HEK293 (cell line): ENCODE measurements around the gene ARHGAP6.

ENCODE experiments used
- CTCF ChIA-PET: fragments of 350-600 bp; formaldehyde crosslinking; extraction: SDS; loops from one replicate; lab custom pipeline; 2021; ENCODE audit warnings: antibody characterized with exemption; lab: Yijun Ruan, JAX
- POLR2A ChIA-PET: fragments of 300-600 bp; formaldehyde crosslinking; extraction: SDS; loops from one replicate; lab custom pipeline; 2020; ENCODE audit warnings: antibody characterized with exemption, inconsistent platforms; lab: Yijun Ruan, JAX
- H3K27ac ChIP-seq: fragments of 200-500 bp; sonication (Bioruptor generic); 2 replicates; pipeline ENCODE4 v1.5.1; 2014; ENCODE audit warnings: low read depth, low read length, control low read depth, inconsistent platforms; ENCODE audit errors: extremely low read depth
- H3K36me3 ChIP-seq, 2 experiments: fragments of 200-500 bp in 1 of 2; sonication (Bioruptor generic) in 1 of 2; 1 replicate in 1 of 2; 2 replicates in 1 of 2; pipeline ENCODE4 v1.5.1; 2014 to 2017; ENCODE audit warnings: inconsistent platforms in 2 of 2, low read length in 2 of 2; ENCODE audit not compliant: control insufficient read depth in 2 of 2, insufficient read depth in 1 of 2
- H3K4me1 ChIP-seq: fragments of 200-500 bp; sonication (Bioruptor generic); 2 replicates; pipeline ENCODE4 v1.5.1; 2014; ENCODE audit warnings: mild to moderate bottlenecking, low read length, inconsistent platforms; ENCODE audit not compliant: control insufficient read depth, insufficient read depth
- H3K4me3 ChIP-seq: 2 replicates; pipeline ENCODE4 v1.5.1; 2011; ENCODE audit warnings: low read depth, mild to moderate bottlenecking, control low read depth, low read length, moderate library complexity
- H3K9me3 ChIP-seq: fragments of 200-500 bp; sonication (Bioruptor generic); 2 replicates; pipeline ENCODE4 v1.5.1; 2014; ENCODE audit warnings: low read depth, low read length, inconsistent platforms; ENCODE audit not compliant: control insufficient read depth, insufficient read depth
- BCL11A ChIP-seq: fragments of 450-650 bp; formaldehyde crosslinking; IDR thresholded peaks from 2 replicates; pipeline ENCODE4 v1.5.1; 2016; ENCODE audit warnings: low read depth, missing biosample characterization, missing genetic modification characterization
- OSR2 ChIP-seq: fragments of 450-650 bp; formaldehyde crosslinking; IDR thresholded peaks from 2 replicates; pipeline ENCODE4 v1.5.1; 2016; ENCODE audit warnings: missing biosample characterization, missing genetic modification characterization
- PRDM1 ChIP-seq: fragments of 450-650 bp; formaldehyde crosslinking; IDR thresholded peaks from 2 replicates; pipeline ENCODE4; 2016; ENCODE audit warnings: missing biosample characterization, missing genetic modification characterization
- SP2 ChIP-seq: fragments of 450-650 bp; formaldehyde crosslinking; IDR thresholded peaks from 2 replicates; pipeline ENCODE4 v1.5.1; 2016; ENCODE audit warnings: missing biosample characterization, missing genetic modification characterization
- TCF7L2 ChIP-seq: IDR thresholded peaks from 2 replicates; pipeline ENCODE4 v1.6.1; 2011; ENCODE audit warnings: low read depth, mild to moderate bottlenecking, inconsistent platforms, low read length, moderate library complexity, borderline replicate concordance
- ZFP69B ChIP-seq: fragments of 450-650 bp; formaldehyde crosslinking; IDR thresholded peaks from 2 replicates; pipeline ENCODE4 v1.5.1; 2016; ENCODE audit warnings: missing biosample characterization, missing genetic modification characterization
- ZIC2 ChIP-seq: fragments of 450-650 bp; formaldehyde crosslinking; IDR thresholded peaks from 2 replicates; pipeline ENCODE4 v1.5.1; 2016; ENCODE audit warnings: missing biosample characterization, missing genetic modification characterization
- ZNF155 ChIP-seq: fragments of 450-650 bp; formaldehyde crosslinking; IDR thresholded peaks from 2 replicates; pipeline ENCODE4 v1.5.1; 2016; ENCODE audit warnings: missing biosample characterization, missing genetic modification characterization
- ZNF157 ChIP-seq: fragments of 450-650 bp; formaldehyde crosslinking; IDR thresholded peaks from 2 replicates; pipeline ENCODE4 v1.5.1; 2016; ENCODE audit warnings: missing biosample characterization, missing genetic modification characterization
- ZNF16 ChIP-seq: fragments of 450-650 bp; formaldehyde crosslinking; IDR thresholded peaks from 2 replicates; pipeline ENCODE4 v1.5.1; 2016; ENCODE audit warnings: low read depth, missing biosample characterization, missing genetic modification characterization
- ZNF24 ChIP-seq: fragments of 450-650 bp; formaldehyde crosslinking; IDR thresholded peaks from 2 replicates; pipeline ENCODE4 v1.5.1; 2016; ENCODE audit warnings: missing biosample characterization, missing genetic modification characterization
- ZNF311 ChIP-seq: fragments of 450-650 bp; formaldehyde crosslinking; IDR thresholded peaks from 2 replicates; pipeline ENCODE4 v1.5.1; 2017; ENCODE audit warnings: missing biosample characterization, missing genetic modification characterization, borderline replicate concordance
- ZNF324 ChIP-seq: fragments of 450-650 bp; formaldehyde crosslinking; IDR thresholded peaks from 2 replicates; pipeline ENCODE4 v1.5.1; 2016; ENCODE audit warnings: missing biosample characterization, missing genetic modification characterization
- ZNF555 ChIP-seq: fragments of 450-650 bp; formaldehyde crosslinking; conservative IDR thresholded peaks from 2 replicates; pipeline ENCODE4 v1.5.1; 2017; ENCODE audit warnings: missing biosample characterization, mild to moderate bottlenecking, missing genetic modification characterization, inconsistent platforms
- ZNF571 ChIP-seq: fragments of 450-650 bp; formaldehyde crosslinking; IDR thresholded peaks from 2 replicates; pipeline ENCODE4 v1.5.0; 2017; ENCODE audit warnings: missing biosample characterization, missing genetic modification characterization
- ZNF610 ChIP-seq: fragments of 450-650 bp; formaldehyde crosslinking; IDR thresholded peaks from 2 replicates; pipeline ENCODE4 v1.5.1; 2016; ENCODE audit warnings: missing biosample characterization, missing genetic modification characterization, borderline replicate concordance
- ZNF792 ChIP-seq: fragments of 450-650 bp; formaldehyde crosslinking; IDR thresholded peaks from 2 replicates; pipeline ENCODE4 v1.5.1; 2016; ENCODE audit warnings: missing biosample characterization, missing genetic modification characterization
- TF ChIP-seq, protein P1 (sequence below): fragments of 450-650 bp; formaldehyde crosslinking; IDR thresholded peaks from 2 replicates; pipeline ENCODE4 v1.5.1; 2017; ENCODE audit warnings: missing biosample characterization, missing genetic modification characterization
- TF ChIP-seq, protein P2 (sequence below): fragments of 450-650 bp; formaldehyde crosslinking; IDR thresholded peaks from 2 replicates; pipeline ENCODE4 v1.5.1; 2016; ENCODE audit warnings: missing biosample characterization, missing genetic modification characterization, borderline replicate concordance
- TF ChIP-seq, protein P3 (sequence below): fragments of 450-650 bp; formaldehyde crosslinking; IDR thresholded peaks from 2 replicates; pipeline ENCODE4 v1.5.1; 2017; ENCODE audit warnings: missing biosample characterization, missing genetic modification characterization
- TF ChIP-seq, protein P4 (sequence below): fragments of 450-650 bp; formaldehyde crosslinking; IDR thresholded peaks from 2 replicates; pipeline ENCODE4 v1.5.1; 2016; ENCODE audit warnings: missing biosample characterization, missing genetic modification characterization
- TF ChIP-seq, protein P5 (sequence below): fragments of 450-650 bp; formaldehyde crosslinking; IDR thresholded peaks from 2 replicates; pipeline ENCODE4; 2016; ENCODE audit warnings: missing biosample characterization, missing genetic modification characterization
- TF ChIP-seq, protein P6 (sequence below): sonication (generic); formaldehyde crosslinking; IDR thresholded peaks from 2 replicates; pipeline ENCODE4 v1.8.1; 2022; ENCODE audit warnings: mild to moderate bottlenecking, moderate library complexity, missing genetic modification reagents
- TF ChIP-seq, protein P7 (sequence below): fragments of 450-650 bp; formaldehyde crosslinking; IDR thresholded peaks from 2 replicates; pipeline ENCODE4 v1.5.1; 2016; ENCODE audit warnings: missing biosample characterization, missing genetic modification characterization

ARHGAP6 gene

DNA sequence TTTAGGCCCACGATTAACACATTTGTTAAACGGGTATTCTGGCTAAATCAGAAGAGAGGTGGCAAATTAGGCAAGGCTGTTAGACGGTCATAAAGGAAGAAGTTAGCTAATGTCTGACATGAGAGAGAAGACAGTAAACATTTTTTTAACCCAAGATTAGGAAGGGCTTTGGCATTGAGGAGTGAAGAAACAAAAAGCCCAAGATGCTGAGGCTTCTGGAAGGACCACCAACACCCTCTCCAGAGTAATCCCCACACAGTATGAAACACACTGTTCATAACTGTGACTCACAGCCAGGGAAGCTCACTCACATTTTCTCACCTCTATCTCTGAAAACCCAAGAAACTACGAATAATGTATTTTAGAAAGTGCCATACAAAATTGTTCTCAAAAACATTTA lies 244.9 kb downstream of the ARHGAP6 start:
- H3K4me1 ChIP-seq: no peaks in the 10 kb centered on the region
- TF ChIP-seq, protein P1, sequence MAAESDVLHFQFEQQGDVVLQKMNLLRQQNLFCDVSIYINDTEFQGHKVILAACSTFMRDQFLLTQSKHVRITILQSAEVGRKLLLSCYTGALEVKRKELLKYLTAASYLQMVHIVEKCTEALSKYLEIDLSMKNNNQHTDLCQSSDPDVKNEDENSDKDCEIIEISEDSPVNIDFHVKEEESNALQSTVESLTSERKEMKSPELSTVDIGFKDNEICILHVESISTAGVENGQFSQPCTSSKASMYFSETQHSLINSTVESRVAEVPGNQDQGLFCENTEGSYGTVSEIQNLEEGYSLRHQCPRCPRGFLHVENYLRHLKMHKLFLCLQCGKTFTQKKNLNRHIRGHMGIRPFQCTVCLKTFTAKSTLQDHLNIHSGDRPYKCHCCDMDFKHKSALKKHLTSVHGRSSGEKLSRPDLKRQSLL: no peak
- TF ChIP-seq ZNF555 (tag by site-specific recombination) (no peak), ZNF157 (tag by site-specific recombination) (no peak), SP2 (tag by site-specific recombination) (no peak), OSR2 (tag by site-specific recombination) (no peak), ZNF792 (no peak), ZNF324 (no peak), ZNF155 (tag by site-specific recombination) (no peak), ZNF16 (tag by site-specific recombination) (no peak)
- TF ChIP-seq, protein P2, sequence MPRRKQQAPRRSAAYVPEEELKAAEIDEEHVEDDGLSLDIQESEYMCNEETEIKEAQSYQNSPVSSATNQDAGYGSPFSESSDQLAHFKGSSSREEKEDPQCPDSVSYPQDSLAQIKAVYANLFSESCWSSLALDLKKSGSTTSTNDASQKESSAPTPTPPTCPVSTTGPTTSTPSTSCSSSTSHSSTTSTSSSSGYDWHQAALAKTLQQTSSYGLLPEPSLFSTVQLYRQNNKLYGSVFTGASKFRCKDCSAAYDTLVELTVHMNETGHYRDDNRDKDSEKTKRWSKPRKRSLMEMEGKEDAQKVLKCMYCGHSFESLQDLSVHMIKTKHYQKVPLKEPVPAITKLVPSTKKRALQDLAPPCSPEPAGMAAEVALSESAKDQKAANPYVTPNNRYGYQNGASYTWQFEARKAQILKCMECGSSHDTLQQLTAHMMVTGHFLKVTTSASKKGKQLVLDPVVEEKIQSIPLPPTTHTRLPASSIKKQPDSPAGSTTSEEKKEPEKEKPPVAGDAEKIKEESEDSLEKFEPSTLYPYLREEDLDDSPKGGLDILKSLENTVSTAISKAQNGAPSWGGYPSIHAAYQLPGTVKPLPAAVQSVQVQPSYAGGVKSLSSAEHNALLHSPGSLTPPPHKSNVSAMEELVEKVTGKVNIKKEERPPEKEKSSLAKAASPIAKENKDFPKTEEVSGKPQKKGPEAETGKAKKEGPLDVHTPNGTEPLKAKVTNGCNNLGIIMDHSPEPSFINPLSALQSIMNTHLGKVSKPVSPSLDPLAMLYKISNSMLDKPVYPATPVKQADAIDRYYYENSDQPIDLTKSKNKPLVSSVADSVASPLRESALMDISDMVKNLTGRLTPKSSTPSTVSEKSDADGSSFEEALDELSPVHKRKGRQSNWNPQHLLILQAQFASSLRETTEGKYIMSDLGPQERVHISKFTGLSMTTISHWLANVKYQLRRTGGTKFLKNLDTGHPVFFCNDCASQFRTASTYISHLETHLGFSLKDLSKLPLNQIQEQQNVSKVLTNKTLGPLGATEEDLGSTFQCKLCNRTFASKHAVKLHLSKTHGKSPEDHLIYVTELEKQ (tag by site-specific recombination): no peak
- TF ChIP-seq, protein P3, sequence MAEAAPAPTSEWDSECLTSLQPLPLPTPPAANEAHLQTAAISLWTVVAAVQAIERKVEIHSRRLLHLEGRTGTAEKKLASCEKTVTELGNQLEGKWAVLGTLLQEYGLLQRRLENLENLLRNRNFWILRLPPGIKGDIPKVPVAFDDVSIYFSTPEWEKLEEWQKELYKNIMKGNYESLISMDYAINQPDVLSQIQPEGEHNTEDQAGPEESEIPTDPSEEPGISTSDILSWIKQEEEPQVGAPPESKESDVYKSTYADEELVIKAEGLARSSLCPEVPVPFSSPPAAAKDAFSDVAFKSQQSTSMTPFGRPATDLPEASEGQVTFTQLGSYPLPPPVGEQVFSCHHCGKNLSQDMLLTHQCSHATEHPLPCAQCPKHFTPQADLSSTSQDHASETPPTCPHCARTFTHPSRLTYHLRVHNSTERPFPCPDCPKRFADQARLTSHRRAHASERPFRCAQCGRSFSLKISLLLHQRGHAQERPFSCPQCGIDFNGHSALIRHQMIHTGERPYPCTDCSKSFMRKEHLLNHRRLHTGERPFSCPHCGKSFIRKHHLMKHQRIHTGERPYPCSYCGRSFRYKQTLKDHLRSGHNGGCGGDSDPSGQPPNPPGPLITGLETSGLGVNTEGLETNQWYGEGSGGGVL (tag by site-specific recombination): no peak
- TF ChIP-seq, protein P4, sequence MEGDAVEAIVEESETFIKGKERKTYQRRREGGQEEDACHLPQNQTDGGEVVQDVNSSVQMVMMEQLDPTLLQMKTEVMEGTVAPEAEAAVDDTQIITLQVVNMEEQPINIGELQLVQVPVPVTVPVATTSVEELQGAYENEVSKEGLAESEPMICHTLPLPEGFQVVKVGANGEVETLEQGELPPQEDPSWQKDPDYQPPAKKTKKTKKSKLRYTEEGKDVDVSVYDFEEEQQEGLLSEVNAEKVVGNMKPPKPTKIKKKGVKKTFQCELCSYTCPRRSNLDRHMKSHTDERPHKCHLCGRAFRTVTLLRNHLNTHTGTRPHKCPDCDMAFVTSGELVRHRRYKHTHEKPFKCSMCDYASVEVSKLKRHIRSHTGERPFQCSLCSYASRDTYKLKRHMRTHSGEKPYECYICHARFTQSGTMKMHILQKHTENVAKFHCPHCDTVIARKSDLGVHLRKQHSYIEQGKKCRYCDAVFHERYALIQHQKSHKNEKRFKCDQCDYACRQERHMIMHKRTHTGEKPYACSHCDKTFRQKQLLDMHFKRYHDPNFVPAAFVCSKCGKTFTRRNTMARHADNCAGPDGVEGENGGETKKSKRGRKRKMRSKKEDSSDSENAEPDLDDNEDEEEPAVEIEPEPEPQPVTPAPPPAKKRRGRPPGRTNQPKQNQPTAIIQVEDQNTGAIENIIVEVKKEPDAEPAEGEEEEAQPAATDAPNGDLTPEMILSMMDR: no peak
- TF ChIP-seq, protein P5, sequence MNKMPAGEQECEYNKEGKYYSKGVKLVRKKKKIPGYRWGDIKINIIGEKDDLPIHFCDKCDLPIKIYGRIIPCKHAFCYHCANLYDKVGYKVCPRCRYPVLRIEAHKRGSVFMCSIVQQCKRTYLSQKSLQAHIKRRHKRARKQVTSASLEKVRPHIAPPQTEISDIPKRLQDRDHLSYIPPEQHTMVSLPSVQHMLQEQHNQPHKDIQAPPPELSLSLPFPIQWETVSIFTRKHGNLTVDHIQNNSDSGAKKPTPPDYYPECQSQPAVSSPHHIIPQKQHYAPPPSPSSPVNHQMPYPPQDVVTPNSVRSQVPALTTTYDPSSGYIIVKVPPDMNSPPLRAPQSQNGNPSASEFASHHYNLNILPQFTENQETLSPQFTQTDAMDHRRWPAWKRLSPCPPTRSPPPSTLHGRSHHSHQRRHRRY (tag by site-specific recombination): no peak
- TF ChIP-seq, protein P6, sequence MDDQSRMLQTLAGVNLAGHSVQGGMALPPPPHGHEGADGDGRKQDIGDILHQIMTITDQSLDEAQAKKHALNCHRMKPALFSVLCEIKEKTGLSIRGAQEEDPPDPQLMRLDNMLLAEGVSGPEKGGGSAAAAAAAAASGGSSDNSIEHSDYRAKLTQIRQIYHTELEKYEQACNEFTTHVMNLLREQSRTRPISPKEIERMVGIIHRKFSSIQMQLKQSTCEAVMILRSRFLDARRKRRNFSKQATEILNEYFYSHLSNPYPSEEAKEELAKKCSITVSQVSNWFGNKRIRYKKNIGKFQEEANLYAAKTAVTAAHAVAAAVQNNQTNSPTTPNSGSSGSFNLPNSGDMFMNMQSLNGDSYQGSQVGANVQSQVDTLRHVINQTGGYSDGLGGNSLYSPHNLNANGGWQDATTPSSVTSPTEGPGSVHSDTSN (CRISPR knock-in tag): no peak
- ChIA-PET CTCF (interaction anchor here (0.7 kb wide), 1 partner anchor 458 kb away, joined by 3 read pairs; no protein-coding TSS in a partner anchor), POLR2A (no interaction called here)
- no peaks in the 10 kb centered on the region for H3K9me3 ChIP-seq
- no peak overlapping the region for H3K27ac ChIP-seq
- H3K4me3 ChIP-seq: no peak overlapping the region
- no peaks in the 10 kb centered on the region for H3K36me3 ChIP-seq

DNA sequence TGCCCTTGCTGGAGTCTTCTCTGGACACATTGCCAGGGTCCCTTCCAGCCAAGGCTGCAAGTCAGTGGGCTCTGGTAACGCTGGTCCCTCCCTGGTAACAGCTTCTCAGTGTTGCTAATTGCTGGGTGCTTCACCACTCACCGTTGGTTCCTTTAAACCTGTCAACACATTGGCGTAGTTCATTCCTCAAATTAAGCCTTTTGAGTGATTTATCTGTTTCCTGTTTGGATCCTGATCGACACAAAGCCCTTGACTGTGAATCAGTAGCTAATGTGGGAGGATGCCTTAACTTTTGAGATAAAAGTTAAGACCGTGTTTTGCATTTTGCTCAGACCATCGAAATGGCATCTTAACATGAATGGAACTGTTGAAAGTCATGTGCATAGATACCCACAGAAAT lies 246.6 kb downstream of the ARHGAP6 start:
- H3K27ac ChIP-seq: no peak overlapping the region
- H3K4me3 ChIP-seq: no peak overlapping the region
- no peaks in the 10 kb centered on the region for H3K4me1 ChIP-seq
- CTCF ChIA-PET: no interaction called here
- POLR2A ChIA-PET: no interaction called here
- no peaks in the 10 kb centered on the region for H3K36me3 ChIP-seq
- no peaks in the 10 kb centered on the region for H3K9me3 ChIP-seq
- no peak for TF ChIP-seq TCF7L2
- no peak for TF ChIP-seq ZNF610 (tag by site-specific recombination)
- TF ChIP-seq ZIC2: no peak
- TF ChIP-seq ZNF311 (tag by site-specific recombination): no peak
- no peak for TF ChIP-seq BCL11A (tag by site-specific recombination)
- no peak for TF ChIP-seq ZFP69B (tag by site-specific recombination)
- TF ChIP-seq ZNF24 (tag by site-specific recombination): no peak
- TF ChIP-seq, protein P7, sequence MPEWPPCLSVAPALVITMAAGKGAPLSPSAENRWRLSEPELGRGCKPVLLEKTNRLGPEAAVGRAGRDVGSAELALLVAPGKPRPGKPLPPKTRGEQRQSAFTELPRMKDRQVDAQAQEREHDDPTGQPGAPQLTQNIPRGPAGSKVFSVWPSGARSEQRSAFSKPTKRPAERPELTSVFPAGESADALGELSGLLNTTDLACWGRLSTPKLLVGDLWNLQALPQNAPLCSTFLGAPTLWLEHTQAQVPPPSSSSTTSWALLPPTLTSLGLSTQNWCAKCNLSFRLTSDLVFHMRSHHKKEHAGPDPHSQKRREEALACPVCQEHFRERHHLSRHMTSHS (tag by site-specific recombination): no peak
- no peak for TF ChIP-seq ZNF571 (tag by site-specific recombination)
- no peak for TF ChIP-seq PRDM1 (tag by site-specific recombination)
